GM12878 (cell line): Measurements from ENCODE around the gene FGGY. TPM values are rescaled to one million over a fixed set of nuclear protein-coding genes. Genes with fewer than 3 reads are reported as not detected.

Experiments
- ATAC-seq: fragments of 200-7000 bp; cut with Tn5 transposase; 3 replicates; pipeline ENCODE4 v1.9.1; 2020; ENCODE audit warnings: mild to moderate bottlenecking, moderate library complexity
- BruUV-seq: library from RNA; stranded (reverse); fragments of 400-500 nt; replicated peaks from 2 replicates; lab custom pipeline; 2021; lab: Mats Ljungman, UMichigan
- CTCF ChIA-PET: fragments of 300-600 bp; sonication (Branson Sonifier 250); formaldehyde crosslinking; extraction: SDS; loops from one replicate; lab custom pipeline; 2021; ENCODE audit warnings: inconsistent platforms; lab: Yijun Ruan, JAX
- POLR2A ChIA-PET: fragments of 350-600 bp; formaldehyde crosslinking; extraction: SDS; loops from one replicate; lab custom pipeline; 2021; ENCODE audit warnings: inconsistent platforms; lab: Charles Lee
- RAD21 ChIA-PET: fragments of 300-600 bp; sonication (Branson Sonifier 250); formaldehyde crosslinking; loops from one replicate; lab custom pipeline; 2023; ENCODE audit warnings: antibody characterized with exemption; ENCODE audit not compliant: unreplicated experiment; lab: Charles Lee
- SMC1A ChIA-PET: fragments of 300-600 bp; sonication (Branson Sonifier 250); formaldehyde crosslinking; loops from one replicate; lab custom pipeline; 2023; ENCODE audit not compliant: unreplicated experiment, uncharacterized antibody; lab: Charles Lee
- DNase-seq: peaks from one replicate; pipeline ENCODE4 v3.0.0-alpha.2; 2011; ENCODE audit warnings: low read depth, low spot score
- FAIRE-seq: peaks from 3 replicates; lab custom pipeline; 2011; peaks lifted over from hg19 to GRCh38; lab: Jason Lieb, UNC
- H2AFZ ChIP-seq: 2 replicates; pipeline ENCODE4 v1.6.0; 2011; ENCODE audit warnings: low read depth, low read length, control low read depth; ENCODE audit not compliant: control insufficient read depth
- H3K27ac ChIP-seq: 2 replicates; pipeline ENCODE4 v1.5.1; 2011; ENCODE audit warnings: control low read depth; ENCODE audit not compliant: control insufficient read depth, insufficient read depth
- H3K27me3 ChIP-seq, 2 experiments: replicated peaks in 1 of 2; 2 replicates each; pipeline versions ENCODE4 v1.6.0 to v1.6.1; 2011; ENCODE audit warnings: low read length in 1 of 2; ENCODE audit not compliant: control insufficient read depth in 2 of 2, insufficient read depth in 2 of 2
- H3K36me3 ChIP-seq, 2 experiments: 2 replicates each; pipeline ENCODE4 v1.5.1; 2011; ENCODE audit warnings: low read length in 1 of 2; ENCODE audit not compliant: control insufficient read depth in 2 of 2, insufficient read depth in 2 of 2
- H3K4me1 ChIP-seq: 2 replicates; pipeline ENCODE4 v1.6.1; 2011; ENCODE audit warnings: mild to moderate bottlenecking, low read length, moderate library complexity, mixed read lengths; ENCODE audit not compliant: control insufficient read depth, insufficient read depth
- H3K4me2 ChIP-seq: 2 replicates; pipeline ENCODE4 v1.6.0; 2011; ENCODE audit warnings: control low read depth; ENCODE audit not compliant: control insufficient read depth, insufficient read depth
- H3K4me3 ChIP-seq: fragments of 200-600 bp; sonication (generic); 2 replicates; pipeline ENCODE4 v1.5.1; 2016
- H3K79me2 ChIP-seq: 2 replicates; pipeline ENCODE4 v1.6.0; 2011; ENCODE audit warnings: low read length; ENCODE audit not compliant: control insufficient read depth, insufficient read depth
- H3K9ac ChIP-seq: 2 replicates; pipeline ENCODE4 v1.8.0; 2011; ENCODE audit warnings: low read length, control low read depth, mixed read lengths; ENCODE audit not compliant: control insufficient read depth, insufficient read depth
- H3K9me3 ChIP-seq: replicated peaks from 3 replicates; pipeline ENCODE4 v1.5.1; 2011; ENCODE audit warnings: mild to moderate bottlenecking, low read length; ENCODE audit not compliant: control insufficient read depth, insufficient read depth
- H4K20me1 ChIP-seq: 2 replicates; pipeline ENCODE4 v1.6.0; 2011; ENCODE audit not compliant: control insufficient read depth, insufficient read depth
- CBX3 ChIP-seq: fragments of 200-600 bp; sonication (generic); IDR thresholded peaks from 2 replicates; pipeline ENCODE4 v1.6.1; 2016; ENCODE audit warnings: low read depth, borderline replicate concordance
- CREM ChIP-seq: IDR thresholded peaks from 2 replicates; pipeline ENCODE4 v1.6.1; 2014; ENCODE audit warnings: antibody characterized with exemption, low read depth
- E2F8 ChIP-seq: fragments of 450-650 bp; IDR thresholded peaks from 2 replicates; pipeline ENCODE4 v1.6.1; 2018; ENCODE audit warnings: mild to moderate bottlenecking, low read depth, moderate library complexity; ENCODE audit not compliant: partially characterized antibody
- ELK1 ChIP-seq: IDR thresholded peaks from 2 replicates; pipeline ENCODE4 v1.6.1; 2012; ENCODE audit warnings: low read depth, low read length, improper control_type of control experiment
- FOXM1 ChIP-seq: IDR thresholded peaks from 2 replicates; pipeline ENCODE4 v1.6.1; 2012; ENCODE audit warnings: low read depth, mild to moderate bottlenecking, inconsistent platforms, low read length, moderate library complexity
- RBBP5 ChIP-seq: fragments of 200-600 bp; sonication (generic); conservative IDR thresholded peaks from 2 replicates; pipeline ENCODE4 v1.6.1; 2016
- SREBF2 ChIP-seq: IDR thresholded peaks from 2 replicates; pipeline ENCODE4 v1.6.1; 2012; ENCODE audit warnings: mild to moderate bottlenecking, low read length
- SUZ12 ChIP-seq: fragments of 200-600 bp; sonication (generic); IDR thresholded peaks from one replicate; pipeline ENCODE4 v1.6.1; 2018; ENCODE audit warnings: antibody characterized with exemption, mild to moderate bottlenecking; ENCODE audit not compliant: unreplicated experiment
- WGBS: methylation state at CpG from one replicate; pipeline ENCODE4 v1.1.6; 2016; ENCODE audit warnings: low lambda C conversion rate; ENCODE audit not compliant: insufficient replicate concordance, insufficient coverage; ENCODE audit errors: missing lambda C conversion rate; 5-methylcytosine and 5-hydroxymethylcytosine counted together
- in situ Hi-C: fragments of 300-500 bp; cut with MboI; formaldehyde crosslinking; loops from 9 replicates; pipeline ENCODE4 v1.14.3; 2018; ENCODE audit warnings: mixed read lengths
- intact Hi-C: fragments of 100-400 bp; cut with micrococcal nuclease; formaldehyde crosslinking; loops from one replicate; pipeline ENCODE4 v1.14.2; 2022; ENCODE audit not compliant: unreplicated experiment
- polyA plus RNA-seq, 11 experiments: library from polyadenylated mRNA; depleted of rRNA in 4 of 11; unstranded in 6 of 11; stranded (reverse) in 5 of 11; fragments of >200 nt; fragmentation: Nextera tagmentation in 4 of 11; fragmentation: Illumina TruSeq in 1 of 11; extraction: Ambion mirVana in 4 of 11; extraction: Trizol in 1 of 11; gene quantifications; 1 replicate in 1 of 11; 2 replicates in 10 of 11; pipeline versions ENCODE4 v1.2.1 to v1.2.3, GENCODE V29; 2011 to 2016; ENCODE audit warnings: inconsistent platforms in 2 of 11, missing spikeins in 2 of 11, low read depth in 1 of 11
- total RNA-seq, 4 experiments: library from RNA; depleted of rRNA in 3 of 4; stranded (reverse); fragments of >200 nt in 3 of 4; fragmentation: Illumina TruSeq in 1 of 4; extraction: Trizol in 1 of 4; gene quantifications; 2 replicates each; pipeline versions ENCODE4 v1.2.1 to v1.2.3, GENCODE V29; 2013 to 2021

Gene FGGY
- total and polyA plus RNA-seq, 10 of the 15 experiments (the other 5 are each of a cell fraction or from before 2014, with no cell fraction given), result 6.2 to 11.9 (median 7.5) TPM

GRCh38 chr1:59543211-59543668 is 246.3 kb downstream of the FGGY start:
- TF ChIP-seq FOXM1 (no peak), CBX3 (no peak), SUZ12 (no peak), RBBP5 (no peak), SREBF2 (no peak), CREM (no peak), ELK1 (no peak), E2F8 (no peak)
- Histone ChIP-seq H3K4me2 (no peak overlapping the region), H3K4me3 (no peak overlapping the region), H3K9ac (no peak overlapping the region), H3K79me2 (no peaks in the 10 kb centered on the region), H3K27ac (no peak overlapping the region), H2AFZ (no peak overlapping the region), H3K9me3 (no peaks in the 10 kb centered on the region), H4K20me1 (no peaks in the 10 kb centered on the region), H3K4me1 (no peaks in the 10 kb centered on the region), H3K36me3 (no peaks in the 10 kb centered on the region), H3K27me3 (no peaks in the 10 kb centered on the region)
- SMC1A ChIA-PET, result interaction anchor here (1.3 kb wide), 1 partner anchor 54 kb away, joined by 3 read pairs; no protein-coding TSS in a partner anchor
- DNase-seq (no peak), FAIRE-seq (no peak), ATAC-seq (no peak)
- in situ Hi-C loops, result no loop called here
- WGBS, result 82% methylated on average over 5 of the region's 5 CpGs
- CTCF ChIA-PET, result interaction anchor here (1.8 kb wide), 1 partner anchor 10 kb away, joined by 6 read pairs; no protein-coding TSS in a partner anchor
- RAD21 ChIA-PET, result no interaction called here
- POLR2A ChIA-PET, result no interaction called here
- BruUV-seq, result no TSS peak
- intact Hi-C loops, result no loop called here
